ENCODE measurements around the gene POLDIP2. TPM values are rescaled to one million over a fixed set of nuclear protein-coding genes. Genes with fewer than 3 reads are reported as not detected.
"Not testable (repeated sequence)": the region's sequence is repeated elsewhere in the genome, so short reads cannot be mapped to it uniquely, and the experiment has no call there.

The POLDIP2 gene
- total and polyA plus RNA-seq, 7 donors = 172 to 299 (median 196) TPM

DNA sequence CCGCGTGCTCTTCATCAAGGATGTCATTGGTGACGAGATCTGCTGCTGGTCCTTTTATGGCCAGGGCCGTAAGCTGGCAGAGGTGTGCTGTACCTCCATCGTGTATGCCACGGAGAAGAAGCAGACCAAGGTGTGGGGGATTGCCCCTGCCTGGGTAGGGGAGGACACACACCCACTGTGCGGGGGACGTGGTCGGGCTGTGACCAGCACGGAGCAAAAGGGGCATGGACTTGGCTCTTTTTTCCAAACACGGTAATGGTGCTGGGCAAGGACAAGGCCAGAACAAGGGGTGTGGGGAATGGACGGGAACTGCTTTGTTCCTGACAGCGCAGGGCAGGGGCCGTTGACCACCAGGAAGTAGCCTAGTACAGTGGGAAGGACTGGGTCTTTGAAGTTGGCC is 15.0 kb downstream of the POLDIP2 start:
- Histone ChIP-seq H3K9me3 (no peaks in the 10 kb centered on the region), H3K27me3 (ENCODE audit: insufficient read depth in 3 of 3, low read length in 2 of 3) (no peaks in the 10 kb centered on the region), H3K4me3 (no peak overlapping the region), H3K36me3 (ENCODE audit: insufficient read depth in 1 of 2, low read depth in 1 of 2) (peaks cover 7 to 81% of the 10 kb centered on the region in 2 donors), H3K4me1 (peaks cover 9% of the 10 kb centered on the region), H3K27ac (no peak overlapping the region)
- 85 to 86% (median 86%) methylated on average over 14 of the region's 14 CpGs for WGBS, 3 donors
- DNase-seq (no peak), ATAC-seq (no peak)
- no peak for TF ChIP-seq CTCF (IDR thresholded peaks at IDR 0.05)
- intact Hi-C loops (cut with DNase I) = loop anchor here in 1 of 2 donors (10.0 kb wide), 1 partner anchor 888 kb away; the partner anchor contains the start of gene KSR1

- ATAC-seq (no peak), DNase-seq (no peak)
- Histone ChIP-seq H3K4me3 (no peak overlapping the region), H3K27me3 (ENCODE audit: insufficient read depth in 3 of 3, low read length in 2 of 3) (no peaks in the 10 kb centered on the region), H3K9me3 (no peaks in the 10 kb centered on the region), H3K4me1 (peaks cover 16% of the 10 kb centered on the region), H3K36me3 (ENCODE audit: insufficient read depth in 1 of 2, low read depth in 1 of 2) (peaks cover 7 to 73% of the 10 kb centered on the region in 2 donors), H3K27ac (no peak overlapping the region)
- 89 to 91% (median 89%) methylated on average over 11 of the region's 11 CpGs for WGBS, 3 donors
- intact Hi-C loops (cut with DNase I) = loop anchor here in 1 of 2 donors (10.0 kb wide), 1 partner anchor 887 kb away; the partner anchor contains the start of gene KSR1
- TF ChIP-seq CTCF (IDR thresholded peaks at IDR 0.05) = no peak
Observed at GRCh38 chr17:28341516-28341915, 15.8 kb downstream of the POLDIP2 start.

DNA sequence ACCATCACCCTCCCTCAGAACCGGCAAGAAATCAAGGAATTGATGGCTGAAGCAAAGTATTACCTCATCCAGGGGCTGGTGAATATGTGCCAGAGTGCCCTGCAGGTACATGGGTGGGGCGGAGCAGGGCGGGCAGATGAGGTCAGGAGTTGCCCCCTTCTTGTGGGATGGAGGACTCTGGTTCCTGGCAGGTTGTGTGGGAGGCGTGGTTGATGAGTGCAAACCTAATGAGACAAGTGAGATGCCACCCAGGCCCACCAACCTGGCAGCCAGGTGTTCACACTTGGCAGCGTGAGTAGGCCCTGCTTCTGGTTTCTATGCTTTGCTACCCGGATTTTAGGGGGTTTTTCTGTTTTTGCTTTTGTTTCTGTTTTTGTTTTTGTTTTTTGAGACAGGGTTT is 17.0 kb downstream of the POLDIP2 start:
- TF ChIP-seq CTCF (IDR thresholded peaks at IDR 0.05) = no peak
- Histone ChIP-seq H3K4me3 (no peak overlapping the region), H3K27me3 (ENCODE audit: insufficient read depth in 3 of 3, low read length in 2 of 3) (no peaks in the 10 kb centered on the region), H3K36me3 (ENCODE audit: insufficient read depth in 1 of 2, low read depth in 1 of 2) (peaks cover 7 to 61% of the 10 kb centered on the region in 2 donors), H3K4me1 (peaks cover 20% of the 10 kb centered on the region), H3K27ac (no peak overlapping the region), H3K9me3 (no peaks in the 10 kb centered on the region)
- intact Hi-C loops (cut with DNase I) = loop anchor here in 1 of 2 donors (10.0 kb wide), 1 partner anchor 886 kb away; the partner anchor contains the start of gene KSR1
- WGBS, 3 donors = 89 to 90% (median 90%) methylated on average over 6 of the region's 6 CpGs
- ATAC-seq (no peak), DNase-seq (no peak)

- WGBS, 3 donors = 88 to 91% (median 90%) methylated on average over 15 of the region's 15 CpGs
- intact Hi-C loops (cut with DNase I) = loop anchor here in 1 of 2 donors (5.0 kb wide), 1 partner anchor 613 kb away; the partner anchor contains the start of gene PHF12
- DNase-seq = no peak
- Histone ChIP-seq H3K36me3 (ENCODE audit: insufficient read depth in 1 of 2, low read depth in 1 of 2) (peaks cover 7 to 52% of the 10 kb centered on the region in 2 donors), H3K4me3 (no peak overlapping the region), H3K27me3 (ENCODE audit: insufficient read depth in 3 of 3, low read length in 2 of 3) (no peaks in the 10 kb centered on the region), H3K4me1 (peaks cover 22% of the 10 kb centered on the region), H3K27ac (no peak overlapping the region), H3K9me3 (no peaks in the 10 kb centered on the region)
- no peak for TF ChIP-seq CTCF (IDR thresholded peaks at IDR 0.05)
- ATAC-seq = no peak
Observed at GRCh38 chr17:28339431-28339830, 17.9 kb downstream of the POLDIP2 start.

GRCh38 chr17:28338769-28339212 is 18.5 kb downstream of the POLDIP2 start:
- not testable (repeated sequence) for ATAC-seq; H3K9me3 ChIP-seq; H3K27me3 ChIP-seq (ENCODE audit: insufficient read depth in 3 of 3, low read length in 2 of 3); H3K4me3 ChIP-seq; DNase-seq
- Histone ChIP-seq H3K36me3 (ENCODE audit: insufficient read depth in 1 of 2, low read depth in 1 of 2) (peaks cover 7 to 46% of the 10 kb centered on the region in 2 donors), H3K4me1 (peaks cover 27% of the 10 kb centered on the region), H3K27ac (peak overlapping the region; percentile 4)
- intact Hi-C loops (cut with DNase I) = loop anchor here in 1 of 2 donors (5.0 kb wide), 1 partner anchor 614 kb away; the partner anchor contains the start of gene PHF12
- 75 to 85% (median 79%) methylated on average over 8 of the region's 8 CpGs for WGBS, 3 donors

Measured in psoas muscle (tissue), 8 donors.